ENCODE measurements around the gene CSMD2.

Gene CSMD2

GRCh38 chr1:33680281-33680840, 484.7 kb downstream of the CSMD2 start:
- DNase-seq (ENCODE audit: low spot score) = no peak

DNA sequence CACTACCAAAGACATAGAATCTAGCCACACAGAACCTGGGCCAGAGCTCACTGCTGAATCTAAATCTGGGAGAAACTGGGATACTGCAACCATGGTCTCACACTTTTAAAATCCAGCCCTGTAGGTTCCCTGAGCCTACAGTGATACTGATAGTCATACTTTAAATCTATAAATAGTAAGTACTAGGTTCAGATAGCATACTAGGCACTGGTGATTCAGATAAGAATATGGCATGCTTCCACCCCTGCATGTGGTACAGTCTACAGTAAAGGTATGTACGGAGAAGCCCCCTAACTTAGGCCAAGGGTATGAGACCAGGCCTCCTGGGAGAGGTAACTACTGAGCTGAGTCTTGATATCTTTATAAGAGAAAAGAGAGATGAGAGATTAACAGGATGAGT, 494.5 kb downstream of the CSMD2 start:
- no peak for DNase-seq (ENCODE audit: low spot score)

DNA sequence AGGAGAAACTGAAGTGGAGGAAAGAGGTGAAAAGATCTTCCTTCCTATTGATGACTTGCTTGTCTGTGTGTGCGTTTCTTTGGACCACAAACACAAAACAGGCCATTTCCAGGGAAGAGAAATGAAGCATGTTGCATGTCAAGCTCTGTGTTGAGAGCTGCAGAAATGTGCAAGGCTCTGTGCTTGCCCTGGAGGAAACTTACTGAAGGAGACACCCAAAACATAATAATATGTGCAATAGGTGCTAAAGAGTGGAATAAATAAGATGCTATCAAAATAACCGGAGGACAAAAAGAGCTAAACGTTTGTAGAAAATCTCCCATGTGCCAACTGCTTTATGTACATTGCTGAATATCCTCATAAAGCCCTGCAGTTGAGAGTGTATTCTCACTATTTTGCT, 496.3 kb downstream of the CSMD2 start:
- DNase-seq (ENCODE audit: low spot score) = no peak

GRCh38 chr1:33667386-33668282, 497.4 kb downstream of the CSMD2 start:
- no peak for DNase-seq (ENCODE audit: low spot score)

GRCh38 chr1:33666616-33667015, 498.4 kb downstream of the CSMD2 start:
- no peak for DNase-seq (ENCODE audit: low spot score)

DNA sequence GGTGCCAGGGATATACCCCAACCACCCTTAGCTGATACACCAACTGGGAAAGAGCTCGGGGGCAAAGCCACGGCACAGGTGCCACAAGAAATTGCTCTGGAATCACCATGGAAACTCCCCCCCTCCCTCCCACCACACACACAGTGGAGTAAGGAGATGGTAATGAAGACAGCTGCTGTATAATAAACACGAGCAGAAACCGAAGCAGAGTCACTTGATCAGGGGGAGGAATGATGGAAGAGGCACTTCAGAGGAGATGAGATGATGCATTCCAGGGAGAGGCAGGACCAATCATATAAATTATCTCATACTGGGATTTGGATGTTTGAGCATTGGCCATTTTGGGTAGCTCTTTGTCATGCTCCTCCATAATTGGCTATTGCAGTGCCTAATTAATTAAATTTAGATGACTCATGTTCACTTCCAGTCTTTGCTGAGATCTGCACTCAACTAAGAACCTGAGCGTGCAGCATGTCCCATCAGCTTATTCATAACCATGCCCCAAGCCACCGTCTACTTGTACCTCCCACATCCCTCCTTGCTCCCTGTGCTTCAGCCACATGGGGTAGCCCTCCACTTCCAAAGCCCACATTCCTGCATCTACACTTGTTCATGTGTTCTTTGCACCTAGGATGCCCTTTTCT, 503.1 kb downstream of the CSMD2 start:
- DNase-seq (ENCODE audit: low spot score) = no peak

DNA sequence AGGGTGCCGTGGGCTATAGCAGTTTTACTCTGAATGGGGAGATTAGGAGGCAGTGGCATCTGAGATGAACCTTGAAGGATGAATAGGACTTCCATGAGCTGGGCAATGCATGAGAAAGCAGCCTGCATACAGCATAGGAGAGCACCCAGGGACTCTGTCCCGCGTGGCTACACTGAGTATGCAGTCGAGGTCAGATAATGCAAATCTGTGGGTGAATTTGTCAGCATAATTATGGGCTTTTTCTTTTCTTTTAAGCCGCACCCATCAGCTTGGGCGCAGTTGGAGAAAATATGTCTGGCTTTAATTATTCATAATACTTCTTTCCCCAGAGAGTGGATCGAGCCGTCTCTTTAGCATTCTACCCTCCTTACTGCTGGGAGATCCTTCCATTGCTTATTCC, 504.1 kb downstream of the CSMD2 start:
- DNase-seq (ENCODE audit: low spot score) = no peak

DNA sequence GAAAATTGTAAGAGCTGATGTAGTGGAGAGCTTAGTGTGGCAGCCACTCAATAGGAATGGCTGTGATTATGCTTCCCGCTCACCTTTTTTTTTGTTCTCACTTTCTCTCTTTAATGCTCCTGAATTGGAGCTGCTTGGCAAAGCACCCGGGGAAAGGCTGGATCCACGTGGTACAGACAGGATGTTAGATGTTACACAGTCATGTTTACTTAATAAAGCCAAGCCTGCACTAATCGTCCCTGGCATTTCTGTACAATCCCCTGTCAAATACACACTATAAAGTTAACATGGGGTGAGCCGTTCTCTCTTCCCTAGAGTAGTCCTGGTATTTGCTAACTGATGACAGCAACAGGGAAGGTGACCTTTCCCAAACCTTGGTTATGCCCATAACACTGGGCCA, 504.8 kb downstream of the CSMD2 start:
- DNase-seq (ENCODE audit: low spot score) = no peak

GRCh38 chr1:33659641-33660040, 505.4 kb downstream of the CSMD2 start:
- no peak for DNase-seq (ENCODE audit: low spot score)

GRCh38 chr1:33657833-33658232, 507.2 kb downstream of the CSMD2 start:
- no peak for DNase-seq (ENCODE audit: low spot score)

- DNase-seq (ENCODE audit: low spot score) = no peak
These were observed 508.5 kb downstream of the CSMD2 start for GRCh38 chr1:33656467-33657005.

- DNase-seq (ENCODE audit: low spot score) = no peak
These were observed 509.5 kb downstream of the CSMD2 start for GRCh38 chr1:33655496-33655895.

- DNase-seq (ENCODE audit: low spot score) = no peak
These were observed 510.7 kb downstream of the CSMD2 start for GRCh38 chr1:33654267-33654834.

GRCh38 chr1:33653226-33653625, 511.8 kb downstream of the CSMD2 start:
- no peak for DNase-seq (ENCODE audit: low spot score)

DNA sequence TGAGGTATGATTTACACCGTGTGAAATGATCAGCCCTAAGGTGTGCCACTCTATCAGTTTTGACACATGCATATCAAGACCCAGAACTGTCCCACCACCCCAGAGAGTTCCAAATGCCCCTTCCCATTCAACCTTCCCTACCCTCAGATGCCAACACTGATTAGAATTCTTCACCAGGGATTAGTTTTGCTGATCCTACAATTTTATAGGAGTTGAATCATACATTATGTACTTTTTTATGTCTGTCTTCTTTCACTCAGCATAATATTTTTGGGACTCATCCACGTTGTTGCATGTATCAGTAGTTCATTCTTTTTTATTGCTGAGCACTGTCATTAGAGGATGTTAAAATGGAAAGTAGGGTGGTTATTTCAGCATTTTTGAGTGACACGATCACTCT, 514.3 kb downstream of the CSMD2 start:
- DNase-seq (ENCODE audit: low spot score) = no peak

- no peak for DNase-seq (ENCODE audit: low spot score)
These were observed 515.3 kb downstream of the CSMD2 start for GRCh38 chr1:33649759-33650158.

GRCh38 chr1:33643216-33643615, 521.8 kb downstream of the CSMD2 start:
- no peak for DNase-seq (ENCODE audit: low spot score)

DNA sequence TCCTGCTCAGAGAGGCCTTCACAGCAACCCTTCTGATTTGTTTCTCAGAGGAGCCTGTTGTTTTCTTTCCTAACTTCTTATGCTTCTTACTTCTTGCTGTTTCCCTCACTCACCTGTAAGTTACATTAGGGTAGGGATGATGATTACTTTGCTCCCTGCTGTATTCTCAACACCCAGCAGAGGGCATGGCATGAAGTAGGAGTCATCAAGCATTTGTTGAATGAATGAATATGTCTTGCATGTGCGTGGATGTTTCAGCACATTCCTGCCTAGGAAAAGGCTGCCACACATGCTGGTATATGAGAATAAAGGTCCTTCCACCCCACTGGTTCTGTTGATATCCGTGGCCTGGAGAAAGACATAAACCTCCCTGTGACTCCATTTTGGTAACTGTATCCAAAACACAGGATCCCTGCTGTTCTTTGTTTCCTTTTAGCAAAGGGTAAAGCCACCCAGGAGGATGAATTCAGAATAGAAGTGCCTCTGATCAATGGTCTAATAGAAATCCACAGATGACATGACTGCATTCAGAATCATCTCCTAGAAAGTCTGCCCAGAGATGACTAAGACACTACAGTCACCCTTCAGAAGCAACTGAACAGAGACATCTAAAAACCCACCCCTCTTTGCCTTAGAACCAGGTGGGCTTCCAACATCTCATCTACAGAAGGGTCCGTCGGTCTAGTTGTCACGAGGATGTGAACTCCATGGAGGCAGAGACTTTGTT, 523.8 kb downstream of the CSMD2 start:
- DNase-seq (ENCODE audit: low spot score) = no peak

GRCh38 chr1:33640114-33640660, 524.8 kb downstream of the CSMD2 start:
- DNase-seq (ENCODE audit: low spot score) = no peak

DNA sequence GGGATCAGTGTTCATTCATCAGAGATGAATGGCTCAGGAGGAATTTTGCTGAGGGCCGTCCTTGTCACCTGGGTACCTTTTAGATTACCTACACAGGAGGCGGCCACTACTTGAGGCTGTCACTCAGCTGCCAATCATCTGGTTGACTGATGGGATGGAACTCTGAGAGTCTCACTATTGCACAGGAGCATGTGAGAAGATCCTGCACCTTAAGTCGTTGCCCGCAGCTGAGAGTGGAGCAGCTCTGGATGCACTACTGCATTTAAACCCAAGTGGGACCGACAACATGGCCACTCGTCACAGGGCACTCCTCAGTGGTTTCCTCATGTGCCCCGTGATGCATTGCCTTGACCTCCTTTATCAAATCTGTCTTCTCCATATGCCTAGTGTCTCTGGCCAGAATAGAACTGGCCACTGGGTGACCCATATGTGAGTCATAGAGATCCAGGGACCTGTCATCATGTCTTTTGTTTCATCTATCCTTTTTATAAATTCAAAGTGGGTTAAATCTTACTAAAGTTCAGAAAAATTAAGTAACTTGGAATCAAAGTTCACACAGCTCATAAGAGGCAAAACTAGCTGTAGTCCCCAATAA, 527.1 kb downstream of the CSMD2 start:
- no peak for DNase-seq (ENCODE audit: low spot score)

DNA sequence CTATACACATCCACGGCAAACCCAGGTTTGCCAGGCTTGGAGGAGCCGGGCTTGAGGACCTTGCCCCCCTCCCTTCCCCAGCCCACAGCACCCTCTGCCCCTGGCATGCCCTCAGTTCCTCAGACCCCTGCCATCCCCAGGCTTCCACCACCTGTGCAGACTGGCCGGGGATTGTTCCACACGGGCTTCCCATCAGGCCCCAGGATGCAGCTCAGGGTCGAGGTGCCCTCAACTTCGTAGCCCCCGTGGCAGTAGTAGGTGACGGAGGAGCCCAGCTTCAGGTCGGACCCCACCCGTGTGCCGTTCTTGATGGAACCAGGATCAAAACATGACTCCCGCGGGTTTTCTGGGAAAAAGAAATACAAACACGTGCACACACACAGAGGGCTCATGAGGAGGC, 528.8 kb downstream of the CSMD2 start:
- no peak for DNase-seq (ENCODE audit: low spot score)
